ENCODE data around the gene HIPK1.
"Not testable (repeated sequence)": the region's sequence is repeated elsewhere in the genome, so short reads cannot be mapped to it uniquely, and the experiment has no call there.

HIPK1 gene

GRCh38 chr1:113983826-113984225 lies 54.7 kb downstream of the HIPK1 start:
- DNase-seq = no peak

DNA sequence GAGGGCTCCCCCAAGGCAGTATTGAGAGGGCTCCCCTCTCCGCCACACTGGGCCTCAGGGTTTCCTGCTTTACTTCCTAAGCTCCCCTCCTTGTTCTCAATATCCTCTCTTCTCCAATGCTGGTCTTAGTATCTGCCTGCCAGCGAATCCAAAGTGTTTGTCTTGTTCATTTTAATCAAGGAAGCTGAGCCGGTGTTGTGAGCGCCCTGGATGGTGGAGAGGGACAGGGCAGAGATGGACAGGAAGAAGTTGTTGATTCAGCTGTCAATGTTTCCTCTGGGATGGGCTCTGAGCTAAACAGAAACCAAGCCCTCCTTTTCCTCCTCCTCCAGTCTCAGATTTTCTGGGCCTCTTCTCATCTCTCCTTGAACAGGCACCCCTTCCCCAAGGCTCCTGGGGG lies 55.6 kb downstream of the HIPK1 start:
- DNase-seq = no peak

DNA sequence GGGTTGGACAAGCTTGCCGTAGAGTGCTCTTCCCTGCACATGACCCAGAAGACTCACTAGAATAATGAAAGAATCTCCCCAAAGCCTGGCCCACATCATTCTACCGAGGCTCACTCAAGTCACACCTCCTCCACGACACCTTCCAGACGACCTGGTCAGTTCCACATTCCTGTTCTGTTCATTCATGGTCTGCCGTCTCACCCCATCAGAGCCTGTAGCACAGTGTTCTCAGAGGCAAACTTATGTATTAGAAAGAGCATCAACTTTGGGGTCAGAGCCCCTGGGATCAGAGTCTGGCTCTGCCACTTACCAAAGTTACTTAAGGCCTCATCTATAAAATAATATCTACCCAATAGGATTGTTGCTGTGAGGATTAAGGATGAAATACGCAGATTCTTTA lies 57.7 kb downstream of the HIPK1 start:
- DNase-seq = no peak

GRCh38 chr1:113987259-113987658 lies 58.1 kb downstream of the HIPK1 start:
- DNase-seq = no peak

DNA sequence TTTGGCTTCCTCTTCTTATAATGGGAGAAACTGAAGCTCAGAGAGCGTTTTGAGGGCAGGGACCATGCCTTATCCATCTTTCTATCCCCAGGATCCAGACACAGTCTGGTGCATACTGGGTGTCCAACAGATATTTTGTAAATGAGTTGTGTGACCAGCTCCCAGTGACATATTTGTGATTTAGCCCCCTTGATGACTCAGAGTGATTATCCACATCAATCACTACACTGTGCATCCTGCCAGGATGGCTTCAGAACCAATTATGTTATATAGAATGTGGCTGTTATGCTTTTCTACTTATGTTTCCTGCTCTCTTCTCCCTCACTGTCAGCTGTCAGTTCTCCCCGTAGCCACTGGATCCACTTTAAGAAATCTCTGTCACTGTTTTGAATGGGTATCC lies 61.4 kb downstream of the HIPK1 start:
- no peak for DNase-seq

DNA sequence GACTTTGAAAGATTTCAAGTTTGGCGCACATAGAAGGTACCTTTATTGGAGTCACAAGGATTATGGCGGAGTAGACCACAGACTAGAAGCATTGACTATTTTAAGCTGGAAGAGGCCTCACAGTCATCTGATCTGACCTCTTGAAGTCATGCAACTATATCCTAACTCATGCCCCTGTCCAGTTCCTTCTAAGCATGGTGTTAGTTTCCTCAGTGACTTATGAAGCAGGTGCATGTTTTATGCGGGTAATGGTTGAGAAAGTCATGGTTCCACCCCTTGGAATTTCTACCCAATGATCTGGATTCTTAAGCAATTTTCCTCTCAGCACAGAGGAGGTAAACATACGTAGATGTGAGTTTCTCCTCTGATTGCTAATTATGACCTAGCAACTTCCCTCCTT lies 61.8 kb downstream of the HIPK1 start:
- DNase-seq = no peak

- no peak for DNase-seq
These were observed 62.4 kb downstream of the HIPK1 start for GRCh38 chr1:113991467-113991997.

GRCh38 chr1:113993072-113993471 lies 63.9 kb downstream of the HIPK1 start:
- no peak for DNase-seq

GRCh38 chr1:113993766-113994165 lies 64.6 kb downstream of the HIPK1 start:
- no peak for DNase-seq

GRCh38 chr1:113995382-113995781 lies 66.3 kb downstream of the HIPK1 start:
- no peak for DNase-seq

DNA sequence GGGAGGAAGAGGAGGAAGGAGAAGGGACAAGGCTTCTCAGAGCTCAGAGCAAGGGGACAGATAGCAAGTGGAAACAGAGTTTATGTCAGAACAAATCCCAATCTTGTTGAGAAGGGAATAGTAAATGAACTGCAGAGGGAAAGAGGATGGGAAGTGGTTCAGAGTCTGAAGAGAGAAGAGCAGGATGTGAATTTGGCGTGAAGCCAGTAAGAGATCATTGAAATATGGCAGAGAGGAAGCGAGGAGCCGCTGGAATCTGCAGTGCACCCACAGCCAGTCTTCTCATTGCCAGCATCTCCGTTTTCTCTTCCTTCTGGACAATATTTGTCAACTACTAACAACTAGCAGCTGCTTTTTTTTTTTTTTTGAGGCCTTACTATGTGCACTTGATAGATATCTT lies 69.2 kb downstream of the HIPK1 start:
- DNase-seq = no peak

DNA sequence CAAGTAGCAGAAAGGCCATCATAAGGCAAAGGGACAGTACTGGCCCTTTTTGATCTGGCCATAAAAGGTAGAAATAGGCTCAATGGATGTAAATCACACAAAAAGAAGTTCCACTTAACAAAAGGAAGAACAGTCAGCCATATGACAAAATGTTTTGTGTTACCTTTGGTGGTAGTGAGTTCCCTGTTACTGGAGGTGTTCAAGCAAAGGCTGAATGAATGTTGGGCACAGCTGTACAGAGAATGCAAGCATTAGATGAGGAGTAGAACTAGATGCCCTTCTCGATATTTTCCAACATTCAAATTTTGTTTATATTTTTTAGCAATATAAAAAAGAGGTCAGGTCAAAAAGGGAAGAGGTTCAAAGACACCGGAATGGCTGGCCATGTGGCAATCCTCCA lies 70.1 kb downstream of the HIPK1 start:
- DNase-seq = no peak

DNA sequence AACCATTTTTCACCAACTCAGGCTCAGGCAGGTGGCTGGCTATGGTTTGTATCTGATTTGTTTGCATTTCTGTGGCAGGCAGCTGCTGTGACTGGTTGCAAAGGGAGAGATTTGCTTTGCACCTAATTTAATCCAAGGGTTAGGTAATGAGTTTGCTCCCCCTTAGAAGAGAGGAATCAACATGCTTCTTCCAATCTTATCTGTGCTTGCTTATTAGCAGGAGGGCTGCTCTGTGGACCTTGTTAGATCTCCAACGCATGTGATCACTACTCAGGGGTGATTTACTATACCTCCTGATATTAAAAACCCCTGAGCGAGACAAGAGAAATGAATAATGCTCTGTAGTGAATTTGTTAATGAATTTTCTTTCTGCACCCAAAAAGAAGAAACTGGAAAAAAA lies 70.7 kb downstream of the HIPK1 start:
- no peak for DNase-seq

GRCh38 chr1:114000406-114000805 lies 71.3 kb downstream of the HIPK1 start:
- DNase-seq = no peak

GRCh38 chr1:114002492-114003239 lies 73.5 kb downstream of the HIPK1 start:
- DNase-seq = no peak

GRCh38 chr1:114003431-114003830 lies 74.3 kb downstream of the HIPK1 start:
- no peak for DNase-seq

GRCh38 chr1:114006825-114007224 lies 77.7 kb downstream of the HIPK1 start:
- DNase-seq = not testable (repeated sequence)

- no peak for DNase-seq
These were observed 79.4 kb downstream of the HIPK1 start for GRCh38 chr1:114008480-114008941.

DNA sequence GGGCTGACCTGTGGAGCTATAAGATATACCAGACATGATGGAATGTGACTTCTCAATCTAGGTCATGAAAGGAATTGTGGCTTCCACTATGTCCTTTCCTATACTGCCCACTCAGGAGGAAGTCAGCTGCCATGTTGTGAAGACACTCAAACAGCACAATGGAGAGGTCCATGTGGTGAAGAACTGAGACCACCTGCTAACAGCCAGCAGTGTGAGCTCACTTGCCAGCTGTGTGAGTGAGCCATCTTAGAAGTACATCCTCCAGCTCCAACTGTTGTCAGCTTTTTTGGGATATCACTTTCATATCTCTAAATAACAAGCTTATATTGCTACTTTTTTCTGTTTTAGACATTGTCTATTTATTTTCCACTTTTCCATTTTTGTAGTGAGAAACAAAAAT lies 79.9 kb downstream of the HIPK1 start:
- no peak for DNase-seq

- no peak for DNase-seq
These were observed 80.3 kb downstream of the HIPK1 start for GRCh38 chr1:114009393-114009792.

DNA sequence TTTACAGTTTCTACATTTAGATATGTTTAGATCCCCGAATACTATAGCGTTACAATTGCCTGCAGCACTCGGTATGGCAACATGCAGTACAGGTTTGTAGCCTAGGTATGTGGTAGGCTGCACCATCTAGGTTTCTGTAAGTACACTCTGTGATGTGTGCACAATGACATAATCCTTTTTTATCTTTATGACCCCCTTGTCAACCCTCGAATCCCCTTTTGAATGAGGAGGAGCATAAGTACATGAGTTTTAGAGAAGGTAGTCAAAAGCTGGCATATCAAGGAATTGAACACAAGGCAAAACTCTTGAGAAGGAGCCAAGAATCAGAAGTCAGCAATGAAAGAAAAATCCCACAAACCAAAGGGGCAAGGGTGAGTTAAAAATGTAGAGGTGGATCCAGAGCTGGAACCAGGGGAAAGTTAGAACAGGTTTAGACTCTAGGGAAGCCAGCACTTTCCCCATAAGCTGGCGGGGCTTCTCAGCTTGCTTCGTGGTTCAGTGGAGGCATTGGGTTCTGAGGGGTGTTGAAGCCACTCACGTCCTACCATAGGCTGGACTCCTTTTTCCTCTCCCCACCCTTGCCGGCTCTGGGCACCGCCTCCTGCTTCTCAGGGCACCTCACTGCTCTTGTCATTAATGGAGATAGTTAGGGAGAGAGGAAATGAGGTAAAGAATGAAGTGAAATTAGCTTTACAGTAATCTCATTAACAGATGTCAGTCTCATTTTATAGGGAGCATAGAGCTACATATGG lies 81.5 kb downstream of the HIPK1 start:
- DNase-seq = no peak

DNA sequence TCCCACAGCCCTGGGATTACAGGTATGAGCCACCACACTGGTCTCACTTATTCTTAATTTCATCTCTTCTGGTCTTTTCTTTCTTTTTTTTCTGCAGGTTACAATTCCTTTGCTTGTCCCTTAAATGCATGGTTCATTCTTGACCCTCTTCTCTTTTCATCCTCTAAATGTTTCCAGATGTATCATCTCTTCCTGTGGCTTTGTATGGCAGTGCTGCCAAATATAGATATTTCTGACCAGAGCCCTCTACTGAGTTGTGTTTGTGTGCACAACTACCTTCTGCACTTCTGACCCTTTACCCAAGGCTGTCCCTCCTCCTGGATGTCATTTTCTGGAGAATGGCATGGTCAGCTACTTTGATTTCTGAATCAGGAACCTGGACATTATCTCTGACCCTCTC lies 82.7 kb downstream of the HIPK1 start:
- DNase-seq = no peak

DNA sequence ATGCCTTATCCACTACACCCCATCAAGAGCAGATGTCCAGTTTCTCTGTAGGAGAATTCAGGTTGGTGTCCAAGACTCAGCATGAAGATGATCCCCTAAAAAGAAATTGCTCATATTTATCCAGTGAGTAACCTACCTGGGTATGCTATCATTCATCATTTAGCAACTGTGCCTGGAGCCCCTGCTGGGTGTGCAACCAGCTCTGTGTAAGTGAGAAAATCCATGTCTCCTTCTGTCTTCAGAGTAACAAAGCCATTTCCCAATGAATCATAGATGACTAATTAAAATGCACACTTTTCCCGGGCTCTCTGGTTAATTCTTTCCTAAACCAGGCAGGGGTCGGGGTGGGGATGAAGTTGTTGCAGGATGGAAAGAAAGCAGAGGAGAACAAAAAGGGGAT lies 86.0 kb downstream of the HIPK1 start:
- no peak for DNase-seq

DNA sequence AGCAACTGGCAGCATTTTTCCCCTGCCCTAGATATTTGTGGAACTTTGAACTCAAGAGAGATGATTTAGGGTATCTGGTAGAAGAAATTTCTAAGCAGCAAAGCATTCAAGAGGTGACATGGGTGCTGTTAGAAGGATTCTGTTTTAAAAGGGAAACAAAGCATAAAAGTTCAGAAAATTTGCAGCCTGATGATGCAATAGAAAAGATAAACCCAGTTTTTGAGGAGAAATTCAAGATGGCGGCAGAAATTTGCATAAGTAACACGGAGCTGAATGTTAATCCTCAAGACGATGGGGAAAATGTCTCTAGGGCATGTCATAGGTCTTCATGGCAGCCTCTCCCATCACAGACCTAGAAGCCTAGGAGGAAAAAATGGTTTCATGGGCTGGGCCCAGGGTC lies 90.6 kb downstream of the HIPK1 start:
- DNase-seq = not testable (repeated sequence)

Measured in NCI-H1048 (cell line).